K562 (cell line): ENCODE measurements around the gene SH2D7. TPM values are rescaled to one million over a fixed set of nuclear protein-coding genes. Genes with fewer than 3 reads are reported as not detected.

ENCODE experiments used
- MAFF ChIP-seq: IDR thresholded peaks from 2 replicates; pipeline ENCODE4 v1.6.1; 2012; ENCODE audit warnings: low read length, improper control_type of control experiment
- SMAD2 ChIP-seq: fragments of 150-350 bp; IDR thresholded peaks from 2 replicates; pipeline ENCODE4 v1.6.1; 2014; ENCODE audit warnings: low read depth, mild to moderate bottlenecking, low read length
- polyA plus RNA-seq, 8 experiments: library from polyadenylated mRNA; depleted of rRNA in 4 of 8; stranded (reverse) in 5 of 8; unstranded in 3 of 8; fragments of >200 nt; fragmentation: Nextera tagmentation in 2 of 8; fragmentation: Illumina TruSeq in 1 of 8; extraction: Ambion mirVana in 2 of 8; extraction: Trizol in 1 of 8; gene quantifications; 2 replicates each; pipeline versions ENCODE4 v1.2.1 to v1.2.3, GENCODE V29; 2011 to 2014; ENCODE audit warnings: inconsistent platforms in 1 of 8, missing spikeins in 1 of 8
- total RNA-seq, 7 experiments: library from RNA; depleted of rRNA in 6 of 7; stranded (reverse); fragments of >200 nt in 6 of 7; fragmentation: Illumina TruSeq in 2 of 7; extraction: Trizol in 2 of 7; gene quantifications; 2 replicates each; pipeline versions ENCODE4 v1.2.1 to v1.2.3, GENCODE V29; 2011 to 2021; ENCODE audit warnings: low replicate concordance in 1 of 7
- TF ChIP-seq, protein P1 (sequence below), 2 experiments: fragments of 450-650 bp; IDR thresholded peaks; 2 replicates each; pipeline ENCODE4 v1.6.1; 2016; ENCODE audit warnings: mild to moderate bottlenecking in 2 of 2, borderline replicate concordance in 1 of 2, low read depth in 1 of 2, moderate library complexity in 1 of 2

The SH2D7 gene
- total and polyA plus RNA-seq, 9 of the 15 experiments (the other 6 are each of a cell fraction or from before 2014, with no cell fraction given), result not detected

DNA sequence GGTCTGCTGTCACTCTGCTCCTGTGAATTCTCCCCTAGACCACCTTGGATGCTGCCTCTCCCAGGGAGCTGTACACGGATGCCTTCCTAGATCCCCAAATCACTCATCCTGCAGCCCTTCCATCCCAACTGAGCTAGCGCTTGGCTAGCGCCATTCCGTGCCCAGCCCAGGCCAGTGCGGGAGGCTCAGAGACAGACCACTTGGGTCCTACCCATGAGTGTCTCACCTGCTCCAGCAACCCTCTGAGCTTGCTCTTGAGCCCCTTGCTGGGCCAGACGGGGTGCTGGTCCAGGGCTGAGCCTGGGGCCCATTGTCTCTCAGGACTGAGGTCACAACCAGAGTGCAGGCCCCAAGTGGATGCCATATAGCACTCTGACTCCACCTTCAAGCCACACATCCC, 17.7 kb downstream of the SH2D7 start (continued):
- TF ChIP-seq, protein P1, sequence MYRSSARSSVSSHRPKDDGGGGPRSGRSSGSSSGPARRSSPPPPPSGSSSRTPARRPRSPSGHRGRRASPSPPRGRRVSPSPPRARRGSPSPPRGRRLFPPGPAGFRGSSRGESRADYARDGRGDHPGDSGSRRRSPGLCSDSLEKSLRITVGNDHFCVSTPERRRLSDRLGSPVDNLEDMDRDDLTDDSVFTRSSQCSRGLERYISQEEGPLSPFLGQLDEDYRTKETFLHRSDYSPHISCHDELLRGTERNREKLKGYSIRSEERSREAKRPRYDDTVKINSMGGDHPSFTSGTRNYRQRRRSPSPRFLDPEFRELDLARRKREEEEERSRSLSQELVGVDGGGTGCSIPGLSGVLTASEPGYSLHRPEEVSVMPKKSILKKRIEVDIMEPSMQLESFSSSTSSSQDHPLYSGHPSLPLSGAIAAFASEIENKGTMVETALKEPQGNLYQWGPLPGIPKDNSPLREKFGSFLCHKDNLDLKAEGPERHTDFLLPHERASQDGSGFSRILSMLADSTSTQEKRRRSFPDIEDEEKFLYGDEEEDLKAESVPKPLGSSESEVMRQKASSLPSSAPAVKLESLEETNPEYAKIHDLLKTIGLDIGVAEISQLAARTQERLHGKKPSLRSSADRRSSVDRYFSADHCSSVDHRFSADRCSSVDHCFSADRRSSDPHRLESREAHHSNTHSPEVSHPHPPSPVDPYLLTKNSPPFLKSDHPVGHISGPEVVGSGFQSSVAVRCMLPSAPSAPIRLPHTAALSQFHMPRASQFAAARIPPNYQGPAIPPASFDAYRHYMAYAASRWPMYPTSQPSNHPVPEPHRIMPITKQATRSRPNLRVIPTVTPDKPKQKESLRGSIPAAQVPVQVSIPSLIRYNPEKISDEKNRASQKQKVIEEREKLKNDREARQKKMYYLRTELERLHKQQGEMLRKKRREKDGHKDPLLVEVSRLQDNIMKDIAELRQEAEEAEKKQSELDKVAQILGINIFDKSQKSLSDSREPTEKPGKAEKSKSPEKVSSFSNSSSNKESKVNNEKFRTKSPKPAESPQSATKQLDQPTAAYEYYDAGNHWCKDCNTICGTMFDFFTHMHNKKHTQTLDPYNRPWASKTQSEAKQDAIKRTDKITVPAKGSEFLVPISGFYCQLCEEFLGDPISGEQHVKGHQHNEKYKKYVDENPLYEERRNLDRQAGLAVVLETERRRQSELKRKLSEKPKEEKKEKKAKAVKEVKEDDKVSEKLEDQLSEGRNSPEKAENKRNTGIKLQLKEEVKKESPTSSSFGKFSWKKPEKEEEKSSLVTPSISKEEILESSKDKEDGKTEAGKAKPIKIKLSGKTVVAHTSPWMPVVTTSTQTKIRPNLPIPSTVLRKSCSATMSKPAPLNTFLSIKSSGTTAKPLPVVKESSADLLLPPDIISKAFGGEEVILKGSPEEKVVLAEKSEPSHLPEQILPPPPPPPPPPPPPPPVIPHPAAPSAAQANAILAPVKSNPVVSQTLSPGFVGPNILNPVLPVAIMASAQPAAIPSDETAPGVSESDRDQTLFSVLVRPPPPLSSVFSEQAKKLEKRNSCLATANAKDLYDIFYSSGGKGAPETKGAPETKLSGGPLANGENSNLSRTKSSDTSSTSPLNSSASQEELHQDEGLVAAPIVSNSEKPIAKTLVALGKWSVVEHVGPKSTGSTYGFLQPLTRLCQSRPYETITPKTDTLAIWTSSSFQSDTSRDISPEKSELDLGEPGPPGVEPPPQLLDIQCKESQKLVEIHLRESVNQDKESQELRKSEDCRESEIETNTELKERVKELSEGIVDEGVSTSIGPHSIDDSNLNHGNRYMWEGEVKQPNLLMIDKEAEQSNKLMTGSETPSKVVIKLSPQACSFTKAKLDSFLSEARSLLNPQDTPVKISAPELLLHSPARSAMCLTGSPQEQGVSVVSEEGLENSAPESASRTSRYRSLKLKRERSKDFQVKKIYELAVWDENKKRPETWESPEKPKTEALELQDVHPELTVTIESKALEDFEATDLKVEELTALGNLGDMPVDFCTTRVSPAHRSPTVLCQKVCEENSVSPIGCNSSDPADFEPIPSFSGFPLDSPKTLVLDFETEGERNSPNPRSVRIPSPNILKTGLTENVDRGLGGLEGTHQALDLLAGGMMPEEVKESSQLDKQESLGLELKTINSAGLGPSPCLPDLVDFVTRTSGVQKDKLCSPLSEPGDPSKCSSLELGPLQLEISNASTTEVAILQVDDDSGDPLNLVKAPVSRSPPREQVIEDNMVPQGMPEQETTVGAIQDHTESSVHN (IDR thresholded peaks at IDR 0.05; ENCODE audit: borderline replicate concordance in 1 of 2, low read depth in 1 of 2), result no peak
- no peak for TF ChIP-seq MAFF
- TF ChIP-seq SMAD2, result no peak
